SU-DHL-6 (cell line): ENCODE measurements around the gene RPLP2.

ENCODE experiments used
- CTCF ChIP-seq: fragments of 200-600 bp; sonication (generic); IDR thresholded peaks from one replicate; pipeline ENCODE4 v1.5.1; 2017; ENCODE audit warnings: antibody characterized with exemption, mild to moderate bottlenecking, low read length, moderate library complexity; ENCODE audit not compliant: insufficient read depth, poor library complexity, severe bottlenecking
- EZH2phosphoT487 ChIP-seq: fragments of 200-600 bp; sonication (generic), shearing (Covaris generic); conservative IDR thresholded peaks from 2 replicates; pipeline ENCODE4 v1.6.1; 2018; ENCODE audit warnings: mild to moderate bottlenecking, antibody characterized with exemption, low read length, moderate library complexity, mixed read lengths

GRCh38 chr11:849951-850774, 40.4 kb downstream of the RPLP2 start:
- no peak for TF ChIP-seq CTCF
- TF ChIP-seq EZH2phosphoT487 = no peak
